GM12892 (cell line): ENCODE data around the gene PDLIM7.

ENCODE experiments used
- POLR2AphosphoS5 ChIP-seq: IDR thresholded peaks from 2 replicates; pipeline ENCODE4 v1.6.1; 2011; ENCODE audit warnings: low read depth, low read length, control low read depth
- TAF1 ChIP-seq: IDR thresholded peaks from 2 replicates; pipeline ENCODE4 v1.6.1; 2011; ENCODE audit warnings: low read depth, mild to moderate bottlenecking, control low read depth, low read length, borderline replicate concordance

DNA sequence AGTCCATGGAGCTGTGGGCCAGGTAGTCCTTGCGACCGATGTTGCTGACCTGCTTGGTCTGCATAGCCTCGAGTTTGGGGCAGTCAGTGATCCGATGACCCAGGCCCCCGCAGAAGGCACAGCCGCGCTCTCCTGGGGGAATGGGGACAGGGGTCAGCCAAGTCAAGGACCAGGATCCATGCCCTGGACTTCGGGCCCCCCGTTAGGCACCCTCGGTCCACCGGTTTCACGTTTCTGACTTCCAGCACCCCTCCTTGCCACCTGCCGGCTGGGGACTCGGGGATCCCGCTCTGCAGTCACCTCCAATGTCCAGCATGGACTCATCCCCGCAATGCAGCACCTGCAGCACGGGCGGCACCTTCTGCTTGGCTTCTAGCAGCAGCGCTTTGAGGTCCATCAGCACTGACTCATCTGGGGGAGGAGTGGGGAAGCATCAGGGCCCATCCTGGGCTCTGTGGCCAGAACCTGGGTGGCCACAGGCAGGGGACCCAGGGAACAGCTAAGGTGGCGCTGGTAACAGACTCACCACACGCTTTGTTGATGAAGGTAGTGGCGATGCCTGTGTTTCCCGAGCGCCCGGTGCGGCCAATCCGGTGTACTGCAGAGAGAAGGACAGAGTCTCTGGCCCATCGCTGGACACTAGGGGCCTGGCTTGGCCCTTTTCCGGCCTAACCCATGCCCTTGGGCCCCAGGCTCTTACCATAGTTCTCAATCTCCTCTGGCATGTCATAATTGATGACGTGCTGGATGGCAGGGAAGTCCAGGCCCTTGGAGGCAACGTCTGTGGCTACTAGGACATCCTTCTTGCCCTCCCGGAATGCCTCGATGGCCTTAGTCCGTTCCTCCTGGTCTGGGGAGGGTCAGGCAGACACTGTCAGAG, 14.6 kb upstream of the PDLIM7 start:
- TF ChIP-seq POLR2AphosphoS5 = no peak
- TF ChIP-seq TAF1 = no peak
